B cell (primary cell): ENCODE results near the gene RAB8A. TPM values are rescaled to one million over a fixed set of nuclear protein-coding genes. Genes with fewer than 3 reads are reported as not detected.
A peak's percentile ranks its signal among the peaks of the same experiment; 100 is the strongest.

Source experiments
- ATAC-seq: fragments of 200-7000 bp; cut with Tn5 transposase; one replicate; pipeline ENCODE4 v1.10.0; 2021; ENCODE audit warnings: low read depth, mild to moderate bottlenecking, moderate number of reproducible peaks, moderate library complexity
- CTCF ChIA-PET: fragments of 350-600 bp; sonication (Branson Sonifier 250); formaldehyde crosslinking; loops from one replicate; lab custom pipeline; 2021; ENCODE audit warnings: antibody characterized with exemption, inconsistent platforms; lab: Charles Lee
- POLR2A ChIA-PET: fragments of 350-600 bp; sonication (Branson Sonifier 250); formaldehyde crosslinking; loops from one replicate; lab custom pipeline; 2021; ENCODE audit warnings: antibody characterized with exemption; lab: Charles Lee
- DNase-seq: peaks from one replicate; pipeline ENCODE4 v3.0.0; 2013
- H2AFZ ChIP-seq: 2 replicates; pipeline ENCODE4 v1.6.1; 2012; ENCODE audit warnings: mild to moderate bottlenecking, low read depth, low read length; ENCODE audit not compliant: insufficient read depth, poor library complexity, severe bottlenecking
- H3K27ac ChIP-seq, 2 donors: 1 replicate in 1 of 2; 2 replicates in 1 of 2; pipeline ENCODE4 v1.5.1; 2012 to 2013; ENCODE audit warnings: low read length in 2 of 2, mild to moderate bottlenecking in 2 of 2, moderate library complexity in 1 of 2
- H3K27me3 ChIP-seq, 4 experiments: fragments of 200-600 bp in 1 of 4; sonication (generic) in 1 of 4; replicated peaks in 1 of 4; 1 replicate in 2 of 4; 2 replicates in 2 of 4; pipeline versions ENCODE4 v1.6.1 to v1.7.0; 2013 to 2016; ENCODE audit warnings: low read length in 3 of 4, mild to moderate bottlenecking in 2 of 4, mixed read lengths in 1 of 4, moderate library complexity in 1 of 4; ENCODE audit not compliant: insufficient read depth in 4 of 4, control insufficient read depth in 3 of 4; ENCODE audit errors: control extremely low read depth in 1 of 4
- H3K36me3 ChIP-seq, 2 experiments: replicated peaks in 1 of 2; 1 replicate in 1 of 2; 2 replicates in 1 of 2; pipeline versions ENCODE4 v1.6.1 to v1.7.1; 2013; ENCODE audit warnings: low read length in 1 of 2; ENCODE audit not compliant: insufficient read depth in 2 of 2, control insufficient read depth in 1 of 2; ENCODE audit errors: control extremely low read depth in 1 of 2, extremely low read depth in 1 of 2
- H3K4me1 ChIP-seq, 2 donors: fragments of 200-600 bp in 1 of 2; sonication (generic) in 1 of 2; 1 replicate in 1 of 2; 2 replicates in 1 of 2; pipeline versions ENCODE4 v1.5.1 to v1.6.1; 2013 to 2017; ENCODE audit warnings: low read length in 2 of 2; ENCODE audit not compliant: control insufficient read depth in 2 of 2, insufficient read depth in 2 of 2
- H3K4me2 ChIP-seq: replicated peaks from 2 replicates; pipeline ENCODE3; 2012; ENCODE audit warnings: mild to moderate bottlenecking, low read depth, low read length; ENCODE audit not compliant: poor library complexity, severe bottlenecking
- H3K4me3 ChIP-seq, 5 experiments: fragments of 200-600 bp in 1 of 5; sonication (generic) in 1 of 5; 1 replicate in 3 of 5; 2 replicates in 2 of 5; pipeline versions ENCODE4 v1.5.1 to v1.7.0; 2011 to 2016; ENCODE audit warnings: low read length in 4 of 5, mild to moderate bottlenecking in 4 of 5, low read depth in 2 of 5, control low read depth in 1 of 5, moderate library complexity in 1 of 5; ENCODE audit not compliant: insufficient read depth in 1 of 5; ENCODE audit errors: control extremely low read depth in 1 of 5, extremely low read depth in 1 of 5
- H3K79me2 ChIP-seq: fragments of 200-600 bp; sonication (generic); one replicate; pipeline ENCODE4 v1.6.0; 2016; ENCODE audit warnings: low read length; ENCODE audit not compliant: control insufficient read depth, insufficient read depth
- H3K9ac ChIP-seq: fragments of 200-600 bp; sonication (generic); 2 replicates; pipeline ENCODE4 v1.6.1; 2017; ENCODE audit warnings: mild to moderate bottlenecking, low read length, moderate library complexity
- H3K9me3 ChIP-seq, 3 donors: one replicate each; pipeline versions ENCODE4 v1.6.1 to v1.7.1; 2013; ENCODE audit warnings: low read length in 2 of 3; ENCODE audit not compliant: control insufficient read depth in 2 of 3, insufficient read depth in 1 of 3; ENCODE audit errors: control extremely low read depth in 1 of 3
- H4K20me1 ChIP-seq: 2 replicates; pipeline ENCODE4 v1.6.0; 2012; ENCODE audit warnings: mild to moderate bottlenecking, low read length; ENCODE audit not compliant: insufficient read depth, control insufficient read depth, poor library complexity, severe bottlenecking
- H3K27ac Mint-ChIP-seq: one replicate; pipeline ENCODE4 v1.8.0; 2021; ENCODE audit warnings: mixed read lengths
- H3K27me3 Mint-ChIP-seq: one replicate; pipeline ENCODE4 v1.8.0; 2021; ENCODE audit warnings: mixed read lengths
- H3K4me1 Mint-ChIP-seq: one replicate; pipeline ENCODE4 v1.8.0; 2021; ENCODE audit warnings: mixed read lengths
- H3K4me3 Mint-ChIP-seq: one replicate; pipeline ENCODE4 v1.8.0; 2021; ENCODE audit warnings: mixed read lengths
- H3K9me3 Mint-ChIP-seq: one replicate; pipeline ENCODE4 v1.8.0; 2022; ENCODE audit warnings: mixed read lengths; ENCODE audit not compliant: insufficient read depth
- CTCF ChIP-seq: fragments of 200-600 bp; IDR thresholded peaks from one replicate; pipeline ENCODE4 v1.8.0; 2022; ENCODE audit warnings: antibody characterized with exemption, mild to moderate bottlenecking
- EZH2 ChIP-seq: IDR thresholded peaks from 2 replicates; pipeline ENCODE4 v1.6.1; 2012; ENCODE audit warnings: borderline replicate concordance, low read depth, mild to moderate bottlenecking, moderate library complexity, low read length; ENCODE audit not compliant: insufficient read depth, poor library complexity, severe bottlenecking
- WGBS: methylation state at CpG from one replicate; pipeline ENCODE4 v1.1.5; 2013; ENCODE audit warnings: missing lambda C conversion rate; ENCODE audit not compliant: insufficient coverage; 5-methylcytosine and 5-hydroxymethylcytosine counted together
- intact Hi-C: fragments of 100-400 bp; cut with micrococcal nuclease; formaldehyde crosslinking; loops from one replicate; pipeline ENCODE4 v1.10.0; 2022
- polyA plus RNA-seq: library from polyadenylated mRNA; depleted of rRNA; stranded (reverse); fragments of >200 nt; gene quantifications from 2 replicates; pipeline ENCODE4 v1.2.3, GENCODE V29; 2012
- total RNA-seq, 2 donors: library from RNA; stranded (reverse); fragments of 120-200 nt in 1 of 2; gene quantifications; 1 replicate in 1 of 2; 2 replicates in 1 of 2; pipeline versions ENCODE4 v1.2.3 to v1.2.4, GENCODE V29; 2013 to 2022

RAB8A gene
- total and polyA plus RNA-seq, 2 donors (not counting 1 experiment from before 2014, with no cell fraction given) = 65.5 to 117 TPM

GRCh38 chr19:16117594-16118033, 5.9 kb downstream of the RAB8A start:
- no peak for DNase-seq
- CTCF ChIA-PET = interaction anchor here (0.6 to 4.9 kb wide), 22 partner anchors 17 to 488 kb away, joined by 3 to 63 read pairs (median 4); partner anchors contain the start of genes CIB3, FAM32A, HSH2D and TPM4
- H3K4me2 ChIP-seq = peak overlapping the region; percentile 74

More at GRCh38 chr19:16117594-16118033, 5.9 kb downstream of the RAB8A start:
- Histone ChIP-seq H4K20me1 (peaks cover 41% of the 10 kb centered on the region), H3K9me3 (peaks cover 0 to 6% (median 0%) of the 10 kb centered on the region in 3 donors), H3K79me2 (peaks cover 76% of the 10 kb centered on the region), H3K27ac (peak overlapping the region; percentile 86 to 88), H3K36me3 (peaks cover 6 to 42% of the 10 kb centered on the region in 2 experiments), H3K27me3 (no peaks in the 10 kb centered on the region), H3K9ac (peak overlapping the region; percentile 27), H2AFZ (no peak overlapping the region), H3K4me3 (peak overlapping the region in 2 of 5 experiments; percentile 12 to 23), H3K4me1 (peaks cover 69 to 84% of the 10 kb centered on the region in 2 donors)
- POLR2A ChIA-PET = interaction anchor here (0.5 to 3.3 kb wide), 9 partner anchors 22 to 1970 kb away, joined by 3 to 54 read pairs (median 5); partner anchors contain the start of genes FAM32A and HSH2D
- WGBS = 42% methylated on average over 11 of the region's 11 CpGs
- Mint-ChIP-seq H3K27ac (peak overlapping the region; percentile 97), H3K27me3 (no peaks in the 10 kb centered on the region), H3K4me3 (peak overlapping the region; percentile 70), H3K4me1 (peaks cover 74% of the 10 kb centered on the region), H3K9me3 (no peaks in the 10 kb centered on the region)
- intact Hi-C loops = loop anchor here (1.0 to 10.0 kb wide), 7 partner anchors 24 to 467 kb away; partner anchors contain the start of gene FAM32A
- no peak for ATAC-seq
- TF ChIP-seq CTCF (no peak), EZH2 (no peak)
